HG02938 (cell line): ENCODE measurements around the gene TENM3.

Experiments
- ATAC-seq: cut with Tn5 transposase; IDR thresholded peaks from one replicate; pipeline ENCODE4 v1.9.1; 2021; ENCODE audit warnings: mild to moderate bottlenecking, moderate library complexity; ENCODE audit not compliant: unreplicated experiment

TENM3 gene

GRCh38 chr4:182649698-182650477 is 406.7 kb downstream of the TENM3 start:
- ATAC-seq = no peak

- no peak for ATAC-seq
Observed at GRCh38 chr4:182653596-182653995, 410.4 kb downstream of the TENM3 start.

- no peak for ATAC-seq
Observed at GRCh38 chr4:182655340-182655739, 412.1 kb downstream of the TENM3 start.

- ATAC-seq = no peak
Observed at GRCh38 chr4:182662551-182662950, 419.3 kb downstream of the TENM3 start.

- no peak for ATAC-seq
Observed at GRCh38 chr4:182671231-182671630, 428.0 kb downstream of the TENM3 start.

- ATAC-seq = no peak
Observed at GRCh38 chr4:182671749-182672148, 428.5 kb downstream of the TENM3 start.

- no peak for ATAC-seq
Observed at GRCh38 chr4:182678590-182678989, 435.4 kb downstream of the TENM3 start.

- ATAC-seq = no peak
Observed at GRCh38 chr4:182679533-182679932, 436.3 kb downstream of the TENM3 start.

DNA sequence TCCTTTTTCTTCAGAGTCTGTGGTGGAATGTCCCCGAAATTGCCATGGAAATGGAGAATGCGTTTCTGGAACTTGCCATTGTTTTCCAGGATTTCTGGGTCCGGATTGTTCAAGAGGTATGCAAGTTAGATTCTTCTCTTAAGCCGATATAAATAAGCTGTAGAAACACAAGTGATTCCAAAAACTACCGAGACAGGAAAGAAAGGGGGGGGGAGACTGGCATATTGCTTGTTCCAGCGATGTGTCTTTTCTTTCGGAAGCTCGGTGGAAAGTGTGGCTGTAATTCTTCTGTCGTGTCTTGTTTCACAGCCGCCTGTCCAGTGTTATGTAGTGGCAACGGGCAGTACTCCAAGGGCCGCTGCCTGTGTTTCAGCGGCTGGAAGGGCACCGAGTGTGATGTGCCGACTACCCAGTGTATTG is 437.0 kb downstream of the TENM3 start:
- no peak for ATAC-seq

DNA sequence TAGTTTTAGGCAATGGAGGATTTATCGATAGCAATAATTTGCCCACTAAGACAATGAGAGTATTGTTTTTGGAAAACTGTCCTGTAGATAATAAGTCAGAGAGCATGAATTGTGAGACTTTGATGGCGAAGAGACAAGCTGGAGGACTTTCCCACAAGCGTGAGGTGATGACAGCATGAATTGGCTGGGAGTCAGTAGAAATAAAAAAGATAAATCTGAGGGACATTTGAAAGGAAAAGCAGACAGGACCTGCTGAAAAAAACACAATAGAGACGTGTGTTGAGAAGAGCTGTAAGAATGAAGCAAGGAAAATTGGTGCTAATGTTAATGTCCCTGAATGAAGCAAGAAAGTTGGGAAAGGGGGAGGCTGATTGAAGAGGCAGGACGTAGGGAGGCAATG is 440.5 kb downstream of the TENM3 start:
- no peak for ATAC-seq

- ATAC-seq = no peak
Observed at GRCh38 chr4:182684796-182685195, 441.6 kb downstream of the TENM3 start.

- ATAC-seq = no peak
Observed at GRCh38 chr4:182688081-182688480, 444.9 kb downstream of the TENM3 start.

DNA sequence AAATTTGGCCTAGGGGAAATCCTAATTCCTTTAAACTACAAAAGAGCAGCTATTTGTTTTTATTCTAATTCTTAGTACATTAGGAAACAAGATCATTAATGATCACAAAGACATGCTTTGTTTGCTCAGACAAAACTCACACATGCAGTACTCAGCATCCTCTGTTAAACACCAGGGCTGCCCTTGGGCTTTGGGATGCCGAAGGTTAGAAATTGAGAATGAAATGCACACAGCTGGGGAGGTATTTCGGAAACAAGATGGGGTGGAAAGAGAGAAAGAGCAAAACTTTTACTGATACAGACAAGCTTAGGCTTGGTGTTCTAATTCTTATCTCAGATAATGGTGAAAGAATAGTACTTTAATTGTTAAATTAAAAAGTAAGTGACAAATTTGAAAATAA is 451.3 kb downstream of the TENM3 start:
- ATAC-seq = no peak

- ATAC-seq = no peak
Observed at GRCh38 chr4:182695009-182695408, 451.8 kb downstream of the TENM3 start.

DNA sequence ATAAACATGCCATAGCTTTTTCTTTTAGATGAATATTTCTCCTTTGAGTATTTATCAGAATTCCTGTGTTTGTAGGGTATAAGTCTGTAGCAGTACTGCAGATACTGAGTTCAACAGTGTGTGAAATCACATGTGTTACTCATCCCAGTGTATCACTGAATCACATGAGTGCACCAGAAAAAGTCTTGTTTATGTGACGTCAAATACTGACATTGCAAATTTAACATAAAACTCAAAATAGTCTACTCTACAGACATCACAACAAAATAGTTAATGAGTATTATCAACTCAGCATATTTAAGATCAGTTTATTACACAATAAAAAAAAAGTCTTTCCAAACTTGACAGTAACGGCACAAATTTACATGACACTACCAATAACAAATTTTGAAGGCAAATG is 452.6 kb downstream of the TENM3 start:
- no peak for ATAC-seq

DNA sequence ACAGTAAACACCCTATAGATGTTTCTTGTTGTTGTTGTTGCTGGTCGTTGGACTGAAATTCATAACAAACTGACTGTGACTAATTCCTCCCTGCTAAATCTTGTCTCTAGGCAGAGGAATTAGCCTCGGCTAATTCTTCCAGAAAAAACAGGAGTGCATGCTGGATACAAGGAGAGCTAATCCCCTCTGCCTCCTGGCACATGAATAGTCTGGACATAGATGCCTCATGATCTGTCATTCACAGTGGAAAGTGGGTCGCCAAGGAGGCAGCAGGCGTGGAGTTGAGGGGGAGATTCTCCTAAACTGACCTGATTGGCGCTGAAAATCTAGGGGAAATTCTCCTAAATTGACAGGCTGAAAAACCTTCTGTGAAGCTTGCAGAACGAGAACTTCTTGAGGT is 453.9 kb downstream of the TENM3 start:
- no peak for ATAC-seq

GRCh38 chr4:182698212-182698611 is 455.0 kb downstream of the TENM3 start:
- ATAC-seq = no peak

GRCh38 chr4:182699201-182699600 is 456.0 kb downstream of the TENM3 start:
- no peak for ATAC-seq

DNA sequence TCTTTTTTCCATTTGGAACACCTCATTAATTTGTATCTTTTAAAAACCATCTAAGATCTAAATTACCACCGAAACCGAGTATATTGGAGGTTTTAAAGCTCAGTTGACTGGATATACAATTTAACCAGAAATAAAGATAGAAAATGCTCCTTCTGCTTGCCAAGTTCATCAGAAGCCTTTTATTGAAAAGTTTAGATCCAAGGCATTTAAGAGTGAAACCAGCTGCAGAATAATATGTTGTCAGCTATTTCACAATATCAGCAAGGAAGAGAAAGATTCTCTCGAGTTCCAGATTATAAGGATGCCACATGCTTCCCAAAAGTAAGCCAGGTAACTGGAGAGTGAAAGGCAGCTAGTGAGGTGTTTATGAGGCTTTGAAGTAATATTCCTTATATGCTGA is 456.6 kb downstream of the TENM3 start:
- ATAC-seq = no peak

- no peak for ATAC-seq
Observed at GRCh38 chr4:182700362-182701160, 457.4 kb downstream of the TENM3 start.

DNA sequence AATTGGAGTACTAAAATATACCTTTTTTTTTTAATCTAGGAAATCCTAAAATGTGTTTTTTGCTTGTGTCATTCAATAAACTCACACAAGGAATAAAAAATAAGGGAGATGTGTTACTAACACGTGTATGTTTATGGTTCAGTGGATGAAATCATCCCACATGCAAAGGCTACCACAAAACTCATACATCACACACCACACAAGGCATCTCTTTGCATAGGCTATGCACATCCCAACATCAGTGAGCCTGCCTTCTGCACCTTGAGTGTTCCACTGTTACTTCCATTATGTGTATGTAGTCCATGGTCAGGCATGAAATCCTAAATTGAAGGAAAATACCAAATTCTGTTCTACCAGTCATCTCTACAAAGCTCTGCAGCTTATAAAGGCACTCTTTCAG is 460.9 kb downstream of the TENM3 start:
- ATAC-seq = no peak

DNA sequence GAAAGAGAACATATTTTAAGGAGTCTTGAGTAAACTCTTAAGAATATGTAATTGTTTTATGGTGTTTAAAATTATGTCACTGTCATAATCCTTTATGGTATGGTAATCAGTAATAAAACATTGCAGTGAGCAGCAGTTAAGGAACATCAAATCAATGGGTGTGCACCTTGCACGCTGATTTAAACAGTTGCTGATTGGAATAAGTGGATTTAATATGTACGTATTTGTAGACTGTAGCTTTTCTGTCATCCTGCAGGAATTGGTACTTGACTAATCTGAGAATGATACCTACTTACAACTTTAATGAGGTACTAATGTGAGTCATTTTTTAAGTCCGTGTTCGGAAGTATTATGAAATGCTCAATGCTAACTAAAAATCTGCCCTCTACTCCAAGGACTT is 461.7 kb downstream of the TENM3 start:
- ATAC-seq = no peak
